ENCODE measurements around the gene ADGRA3.
A peak's percentile ranks its signal among the peaks of the same experiment; 100 is the strongest.

Gene ADGRA3

DNA sequence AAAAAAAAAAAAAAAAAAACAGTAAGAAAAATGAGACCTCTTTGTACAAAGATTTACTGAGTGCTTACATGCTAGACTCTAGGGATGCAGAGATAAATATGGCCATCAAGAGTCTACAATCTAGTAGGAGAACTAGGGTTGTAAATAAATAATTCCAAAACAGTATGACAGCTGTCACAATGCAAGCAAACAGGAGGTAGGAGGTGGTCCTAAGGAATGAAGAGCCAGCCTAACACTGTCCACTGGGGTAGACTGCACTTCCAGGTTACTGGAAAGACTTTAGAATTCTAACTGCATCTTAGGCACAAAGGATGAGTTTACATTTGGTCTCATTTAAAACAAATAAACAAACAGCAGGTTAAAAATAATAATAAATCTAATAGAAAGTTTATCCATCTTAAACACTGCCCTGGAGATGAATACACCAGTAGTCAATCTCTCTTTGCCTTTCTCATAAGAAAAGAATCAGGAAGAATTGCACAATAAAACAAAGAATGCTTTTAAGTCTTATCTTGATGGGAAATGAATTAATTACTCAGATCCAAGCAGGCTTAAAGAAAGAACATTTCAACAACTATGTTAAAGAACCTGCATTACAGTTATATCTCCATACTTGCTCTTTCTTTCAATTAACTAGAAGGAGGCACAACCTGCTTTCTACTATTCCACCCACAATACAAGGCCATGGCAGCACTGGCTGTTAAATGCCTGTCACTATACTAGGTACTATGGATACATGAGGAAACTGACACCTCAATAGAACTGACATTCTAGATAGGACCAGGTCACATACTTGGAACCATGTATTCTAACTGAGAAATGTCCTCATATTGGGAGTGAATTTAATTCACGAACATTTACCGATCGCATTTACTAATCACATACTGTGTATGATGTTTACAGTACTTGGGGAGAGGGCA lies 12.7 kb downstream of the ADGRA3 start:
- no peak overlapping the region for H3K4me3 ChIP-seq (ENCODE audit: low read depth, low read length)
- TF ChIP-seq, protein P1, sequence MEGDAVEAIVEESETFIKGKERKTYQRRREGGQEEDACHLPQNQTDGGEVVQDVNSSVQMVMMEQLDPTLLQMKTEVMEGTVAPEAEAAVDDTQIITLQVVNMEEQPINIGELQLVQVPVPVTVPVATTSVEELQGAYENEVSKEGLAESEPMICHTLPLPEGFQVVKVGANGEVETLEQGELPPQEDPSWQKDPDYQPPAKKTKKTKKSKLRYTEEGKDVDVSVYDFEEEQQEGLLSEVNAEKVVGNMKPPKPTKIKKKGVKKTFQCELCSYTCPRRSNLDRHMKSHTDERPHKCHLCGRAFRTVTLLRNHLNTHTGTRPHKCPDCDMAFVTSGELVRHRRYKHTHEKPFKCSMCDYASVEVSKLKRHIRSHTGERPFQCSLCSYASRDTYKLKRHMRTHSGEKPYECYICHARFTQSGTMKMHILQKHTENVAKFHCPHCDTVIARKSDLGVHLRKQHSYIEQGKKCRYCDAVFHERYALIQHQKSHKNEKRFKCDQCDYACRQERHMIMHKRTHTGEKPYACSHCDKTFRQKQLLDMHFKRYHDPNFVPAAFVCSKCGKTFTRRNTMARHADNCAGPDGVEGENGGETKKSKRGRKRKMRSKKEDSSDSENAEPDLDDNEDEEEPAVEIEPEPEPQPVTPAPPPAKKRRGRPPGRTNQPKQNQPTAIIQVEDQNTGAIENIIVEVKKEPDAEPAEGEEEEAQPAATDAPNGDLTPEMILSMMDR (IDR thresholded peaks at IDR 0.05; ENCODE audit: low read depth, low read length), result no peak
- DNase-seq (ENCODE audit: low read depth, low spot score), result no peak
- in situ Hi-C loops (cut with HindIII; ENCODE audit: low sequenced_read_pairs), result no loop called here

DNA sequence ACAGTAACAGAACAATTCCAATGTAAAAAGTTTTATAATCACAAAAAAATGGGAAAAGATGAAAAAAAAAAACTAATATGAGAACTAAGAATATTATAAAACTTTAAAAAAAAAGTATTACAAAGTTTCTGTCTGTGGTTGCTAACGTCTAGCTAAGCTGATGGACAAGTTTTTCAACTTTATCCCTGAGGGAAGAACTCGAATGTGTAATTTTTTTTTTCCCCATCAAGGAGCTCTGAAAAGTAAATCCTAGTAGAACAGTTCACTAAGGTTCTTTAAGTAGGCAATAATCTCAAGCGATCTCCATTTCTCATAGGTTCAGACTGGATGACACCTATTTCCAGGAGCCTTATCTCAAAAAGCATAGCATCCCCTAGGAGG lies 14.2 kb downstream of the ADGRA3 start:
- in situ Hi-C loops (cut with HindIII; ENCODE audit: low sequenced_read_pairs), result no loop called here
- TF ChIP-seq, protein P1 (IDR thresholded peaks at IDR 0.05; ENCODE audit: low read depth, low read length), result no peak
- no peak for DNase-seq (ENCODE audit: low read depth, low spot score)
- no peak overlapping the region for H3K4me3 ChIP-seq (ENCODE audit: low read depth, low read length)

DNA sequence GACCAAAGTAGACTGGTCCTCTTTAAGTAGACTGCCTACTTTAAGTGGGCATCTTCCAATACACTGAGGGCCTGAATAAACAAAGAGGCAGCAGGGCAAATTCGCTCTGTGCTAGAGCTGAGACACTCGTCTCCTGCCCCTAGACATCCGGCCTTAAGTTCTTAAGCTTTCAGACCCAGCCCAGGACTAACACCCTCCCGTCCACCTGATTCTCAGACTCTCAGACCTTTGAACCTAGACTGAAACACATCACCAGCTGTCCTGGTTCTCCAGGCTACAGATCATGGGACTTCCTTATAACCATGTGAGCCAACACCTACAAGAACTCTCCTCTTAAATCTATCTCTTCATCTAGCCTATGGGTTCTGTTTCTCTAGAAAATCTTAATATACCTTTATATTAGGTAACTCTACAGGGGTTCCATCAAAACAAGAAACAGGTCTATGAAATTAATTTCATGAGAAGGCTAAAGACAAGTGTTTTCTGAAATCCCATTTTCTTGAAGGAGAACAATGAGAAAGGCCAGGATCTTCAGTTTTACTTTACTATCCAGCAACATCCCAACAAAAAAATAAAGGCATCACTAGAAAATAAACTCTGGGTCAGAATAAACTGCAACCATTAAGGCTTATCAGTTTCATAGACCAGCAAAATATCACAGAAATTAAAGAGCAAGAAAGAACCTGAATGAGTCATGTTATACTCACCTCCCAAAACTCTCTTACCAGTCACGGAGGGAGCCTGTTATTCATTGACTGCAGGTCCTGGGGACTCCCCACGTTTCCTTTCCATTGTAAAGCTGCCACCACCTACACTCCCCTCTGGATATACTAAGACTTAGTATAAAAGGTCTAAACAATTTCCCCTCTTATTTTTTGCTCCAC lies 14.8 kb downstream of the ADGRA3 start:
- in situ Hi-C loops (cut with HindIII; ENCODE audit: low sequenced_read_pairs), result no loop called here
- DNase-seq (ENCODE audit: low read depth, low spot score), result peak; percentile 58
- H3K4me3 ChIP-seq (ENCODE audit: low read depth, low read length), result no peak overlapping the region
- TF ChIP-seq, protein P1 (IDR thresholded peaks at IDR 0.05; ENCODE audit: low read depth, low read length), result no peak

DNA sequence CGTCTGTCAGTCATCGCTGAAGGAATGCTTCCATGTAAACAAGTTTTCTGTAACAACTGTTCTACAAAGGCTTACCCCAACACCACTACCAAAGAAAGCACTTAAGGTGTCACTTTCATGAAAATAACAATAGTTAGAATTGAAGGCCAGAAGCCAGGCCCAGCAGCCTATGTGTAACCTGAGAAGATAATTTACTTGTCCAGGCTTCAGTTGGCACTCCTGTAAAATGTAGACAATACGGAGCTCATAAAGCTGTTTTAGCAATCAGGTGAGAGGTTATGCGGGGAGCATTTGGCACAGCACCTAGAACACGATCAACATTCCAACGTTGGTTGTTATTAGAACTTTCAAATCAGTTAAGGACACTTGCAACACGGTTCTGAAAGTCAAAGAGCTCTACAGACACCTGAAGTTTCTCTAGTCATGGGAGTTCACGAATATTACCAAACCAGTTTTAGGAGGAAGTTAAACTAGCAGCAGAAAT lies 15.7 kb downstream of the ADGRA3 start:
- in situ Hi-C loops (cut with HindIII; ENCODE audit: low sequenced_read_pairs), result no loop called here
- TF ChIP-seq, protein P1 (IDR thresholded peaks at IDR 0.05; ENCODE audit: low read depth, low read length), result no peak
- no peak for DNase-seq (ENCODE audit: low read depth, low spot score)
- no peak overlapping the region for H3K4me3 ChIP-seq (ENCODE audit: low read depth, low read length)

DNA sequence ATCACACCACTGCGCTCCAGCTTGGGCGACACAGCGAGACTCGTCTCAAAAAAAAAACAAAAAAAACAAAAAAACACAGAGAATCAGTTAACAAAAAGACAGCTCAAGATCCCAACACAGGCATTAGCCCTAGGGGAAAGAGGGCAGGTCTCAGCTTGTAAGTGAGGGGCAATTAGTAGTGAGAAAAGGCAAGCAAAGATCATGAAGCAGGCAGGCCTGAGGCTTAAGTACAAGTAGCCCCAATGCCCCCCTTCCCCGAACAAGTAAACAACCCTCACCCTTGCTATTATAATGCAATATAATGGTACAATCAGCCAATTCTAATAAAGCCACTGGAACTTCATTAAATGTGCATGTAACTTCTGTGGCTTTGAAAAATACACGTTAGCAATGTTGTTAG lies 17.0 kb downstream of the ADGRA3 start:
- H3K4me3 ChIP-seq (ENCODE audit: low read depth, low read length), result no peak overlapping the region
- TF ChIP-seq, protein P1 (IDR thresholded peaks at IDR 0.05; ENCODE audit: low read depth, low read length), result no peak
- in situ Hi-C loops (cut with HindIII; ENCODE audit: low sequenced_read_pairs), result no loop called here
- DNase-seq (ENCODE audit: low read depth, low spot score), result no peak

DNA sequence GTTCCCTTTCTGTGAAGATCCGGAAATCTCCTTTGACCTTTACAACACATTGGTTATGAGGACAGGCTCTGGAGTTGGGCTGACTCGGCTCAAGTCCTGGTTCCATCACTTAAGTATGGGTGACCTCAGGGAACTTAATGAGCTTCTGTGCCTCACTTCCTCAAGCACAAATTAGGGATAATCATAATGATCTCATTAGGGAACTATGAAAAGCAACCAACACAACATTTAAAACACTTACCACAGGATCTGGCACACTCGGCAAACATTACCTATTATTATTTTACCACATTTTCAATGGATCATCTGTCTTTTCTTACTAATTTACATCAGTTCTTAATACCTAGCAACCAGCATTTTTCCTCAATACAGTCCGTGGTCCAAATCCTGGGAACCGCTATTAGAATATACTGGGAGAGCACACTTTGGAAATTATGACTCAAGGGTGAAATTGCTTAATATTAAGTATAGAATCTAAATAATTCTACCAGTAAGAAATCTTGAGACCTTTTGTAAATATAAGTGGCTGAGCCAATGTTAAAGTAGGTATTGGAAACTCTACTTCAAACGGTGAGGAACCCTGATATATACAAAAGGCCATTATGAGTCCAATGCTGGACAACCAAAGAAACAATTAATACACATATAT lies 19.6 kb downstream of the ADGRA3 start:
- in situ Hi-C loops (cut with HindIII; ENCODE audit: low sequenced_read_pairs), result no loop called here
- TF ChIP-seq, protein P1 (IDR thresholded peaks at IDR 0.05; ENCODE audit: low read depth, low read length), result no peak
- H3K4me3 ChIP-seq (ENCODE audit: low read depth, low read length), result no peak overlapping the region
- DNase-seq (ENCODE audit: low read depth, low spot score), result no peak
